IMR-90 (cell line): Measurements from ENCODE around the gene PITX1. TPM values are rescaled to one million over a fixed set of nuclear protein-coding genes. Genes with fewer than 3 reads are reported as not detected.

Experiments
- polyA plus RNA-seq, 3 experiments: library from polyadenylated mRNA; depleted of rRNA; stranded (reverse); fragments of >200 nt; gene quantifications; 2 replicates each; pipeline ENCODE4 v1.2.3, GENCODE V29; 2012; ENCODE audit warnings: low replicate concordance in 1 of 3
- total RNA-seq: library from RNA; depleted of rRNA; stranded (reverse); fragments of >200 nt; gene quantifications from 2 replicates; pipeline ENCODE4 v1.2.3, GENCODE V29; 2012; rRNA removed

PITX1 gene
- total and polyA plus RNA-seq, 2 of the 4 experiments (the other 2 are of a cell fraction): 10.4 to 29.8 TPM

Other genes starting within 250 kb of the PITX1 start
- 29.8 and 53.9 TPM in 2 replicates for gene C5orf24, start 188.3 kb downstream of the PITX1 start, total RNA-seq
- 31.1 and 44.9 TPM in 2 replicates for gene C5orf24, start 188.3 kb downstream of the PITX1 start, polyA plus RNA-seq (2012; rRNA removed)
- gene TXNDC15, start 159.9 kb downstream of the PITX1 start, total RNA-seq: 101 and 125 TPM in 2 replicates
- 87.0 and 117 TPM in 2 replicates for gene TXNDC15, start 159.9 kb downstream of the PITX1 start, polyA plus RNA-seq (2012; rRNA removed)
- gene PCBD2, start 129.1 kb downstream of the PITX1 start, total RNA-seq: 2.2 and 2.8 TPM in 2 replicates
- 2.5 and 2.7 TPM in 2 replicates for gene PCBD2, start 129.1 kb downstream of the PITX1 start, polyA plus RNA-seq (2012; rRNA removed)
- gene CATSPER3, start 66.3 kb downstream of the PITX1 start, total RNA-seq: under 0.01 TPM in 1 of 2 replicates, not detected in the other
- 0.12 TPM in 1 of 2 replicates, not detected in the other for gene CATSPER3, start 66.3 kb downstream of the PITX1 start, polyA plus RNA-seq (2012; rRNA removed)